PC-9 (cell line): ENCODE measurements around the gene VPS4A.

ENCODE experiments used
- EZH2 ChIP-seq: fragments of 200-600 bp; sonication (generic); IDR thresholded peaks from 2 replicates; pipeline ENCODE4 v1.8.0; 2017; ENCODE audit warnings: antibody characterized with exemption, low read depth
- TF ChIP-seq, protein P1 (sequence below): fragments of 200-600 bp; sonication (generic); conservative IDR thresholded peaks from 2 replicates; pipeline ENCODE4 v1.6.1; 2017; ENCODE audit warnings: mixed run types, antibody characterized with exemption, mild to moderate bottlenecking, moderate library complexity

DNA sequence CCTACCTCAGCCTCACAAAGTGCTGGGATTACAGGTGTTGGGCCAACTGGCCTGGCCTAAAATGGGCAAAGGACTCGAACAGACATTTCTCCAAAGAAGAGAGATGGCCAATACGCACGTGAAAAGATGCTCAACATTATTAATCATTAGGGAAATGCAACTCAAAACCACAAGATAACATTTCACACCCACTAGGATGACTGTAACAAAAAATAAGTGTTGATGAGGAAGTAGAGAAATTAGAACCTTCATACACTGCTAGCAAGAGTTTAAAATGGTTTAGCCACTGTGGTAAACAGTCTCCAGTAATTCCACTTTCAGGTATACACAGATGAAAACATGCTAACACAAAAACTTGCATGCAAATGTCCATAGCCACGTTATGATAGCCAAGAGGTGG lies 34.8 kb downstream of the VPS4A start:
- TF ChIP-seq, protein P1, sequence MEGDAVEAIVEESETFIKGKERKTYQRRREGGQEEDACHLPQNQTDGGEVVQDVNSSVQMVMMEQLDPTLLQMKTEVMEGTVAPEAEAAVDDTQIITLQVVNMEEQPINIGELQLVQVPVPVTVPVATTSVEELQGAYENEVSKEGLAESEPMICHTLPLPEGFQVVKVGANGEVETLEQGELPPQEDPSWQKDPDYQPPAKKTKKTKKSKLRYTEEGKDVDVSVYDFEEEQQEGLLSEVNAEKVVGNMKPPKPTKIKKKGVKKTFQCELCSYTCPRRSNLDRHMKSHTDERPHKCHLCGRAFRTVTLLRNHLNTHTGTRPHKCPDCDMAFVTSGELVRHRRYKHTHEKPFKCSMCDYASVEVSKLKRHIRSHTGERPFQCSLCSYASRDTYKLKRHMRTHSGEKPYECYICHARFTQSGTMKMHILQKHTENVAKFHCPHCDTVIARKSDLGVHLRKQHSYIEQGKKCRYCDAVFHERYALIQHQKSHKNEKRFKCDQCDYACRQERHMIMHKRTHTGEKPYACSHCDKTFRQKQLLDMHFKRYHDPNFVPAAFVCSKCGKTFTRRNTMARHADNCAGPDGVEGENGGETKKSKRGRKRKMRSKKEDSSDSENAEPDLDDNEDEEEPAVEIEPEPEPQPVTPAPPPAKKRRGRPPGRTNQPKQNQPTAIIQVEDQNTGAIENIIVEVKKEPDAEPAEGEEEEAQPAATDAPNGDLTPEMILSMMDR, result no peak
- no peak for TF ChIP-seq EZH2
